IPS-20b (cell line): ENCODE measurements around the gene DCTN5.
A peak's percentile ranks its signal among the peaks of the same experiment; 100 is the strongest.
"Not testable (repeated sequence)": the region's sequence is repeated elsewhere in the genome, so short reads cannot be mapped to it uniquely, and the experiment has no call there.

Source experiments
- H3K27ac ChIP-seq: one replicate; pipeline ENCODE4 v1.5.1; 2013; ENCODE audit warnings: low read length
- H3K27me3 ChIP-seq: 2 replicates; pipeline ENCODE4 v1.6.1; 2013; ENCODE audit warnings: mild to moderate bottlenecking, low read length, inconsistent platforms; ENCODE audit not compliant: insufficient read depth
- H3K36me3 ChIP-seq: 2 replicates; pipeline ENCODE4 v1.6.1; 2013; ENCODE audit warnings: low read depth, mild to moderate bottlenecking, inconsistent platforms, low read length, moderate library complexity; ENCODE audit not compliant: insufficient read depth
- H3K4me1 ChIP-seq: 2 replicates; pipeline ENCODE4 v1.6.1; 2013; ENCODE audit warnings: mild to moderate bottlenecking, control low read depth, inconsistent platforms, low read length, moderate library complexity; ENCODE audit not compliant: insufficient read depth
- H3K4me3 ChIP-seq: 2 replicates; pipeline ENCODE4 v1.5.1; 2013; ENCODE audit warnings: mild to moderate bottlenecking, low read length, inconsistent platforms
- H3K9ac ChIP-seq: 2 replicates; pipeline ENCODE4 v1.6.1; 2013; ENCODE audit warnings: low read depth, mild to moderate bottlenecking, inconsistent platforms, low read length, moderate library complexity
- H3K9me3 ChIP-seq: 2 replicates; pipeline ENCODE4 v1.6.1; 2013; ENCODE audit warnings: mild to moderate bottlenecking, low read depth, low read length, inconsistent platforms; ENCODE audit not compliant: insufficient read depth

The DCTN5 gene

GRCh38 chr16:23624092-23624491 lies 17.2 kb upstream of the DCTN5 start:
- H3K9ac ChIP-seq = no peak overlapping the region
- peaks cover 94% of the 10 kb centered on the region for H3K36me3 ChIP-seq
- H3K4me3 ChIP-seq = no peak overlapping the region
- no peaks in the 10 kb centered on the region for H3K27me3 ChIP-seq
- H3K27ac ChIP-seq = no peak overlapping the region
- H3K4me1 ChIP-seq = no peaks in the 10 kb centered on the region
- H3K9me3 ChIP-seq = no peaks in the 10 kb centered on the region

- Histone ChIP-seq H3K9me3 (no peaks in the 10 kb centered on the region), H3K27me3 (no peaks in the 10 kb centered on the region), H3K27ac (no peak overlapping the region), H3K4me1 (no peaks in the 10 kb centered on the region), H3K4me3 (no peak overlapping the region), H3K9ac (no peak overlapping the region), H3K36me3 (peaks cover 85% of the 10 kb centered on the region)
Measured at GRCh38 chr16:23629516-23629915, 11.8 kb upstream of the DCTN5 start.

GRCh38 chr16:23631874-23632273 lies 9.4 kb upstream of the DCTN5 start:
- H3K4me1 ChIP-seq, H3K27me3 ChIP-seq, H3K9me3 ChIP-seq, H3K9ac ChIP-seq, H3K4me3 ChIP-seq, H3K27ac ChIP-seq: not testable (repeated sequence)
- H3K36me3 ChIP-seq = peaks cover 85% of the 10 kb centered on the region

- Histone ChIP-seq H3K36me3 (peaks cover 80% of the 10 kb centered on the region), H3K4me3 (no peak overlapping the region), H3K4me1 (no peaks in the 10 kb centered on the region), H3K27me3 (no peaks in the 10 kb centered on the region), H3K9ac (no peak overlapping the region), H3K27ac (no peak overlapping the region), H3K9me3 (no peaks in the 10 kb centered on the region)
Measured at GRCh38 chr16:23634461-23635036, 6.7 kb upstream of the DCTN5 start.

- Histone ChIP-seq H3K9ac (no peak overlapping the region), H3K36me3 (peaks cover 69% of the 10 kb centered on the region)
Measured at GRCh38 chr16:23635958-23636357, 5.3 kb upstream of the DCTN5 start.

GRCh38 chr16:23640615-23640930 lies 693 bp upstream of the DCTN5 start:
- peak overlapping the region; percentile 99 for H3K27ac ChIP-seq
- peak overlapping the region; percentile 100 for H3K4me3 ChIP-seq
- H3K27me3 ChIP-seq = no peaks in the 10 kb centered on the region
- no peaks in the 10 kb centered on the region for H3K9me3 ChIP-seq
- H3K9ac ChIP-seq = peak overlapping the region; percentile 100
- peaks cover 54% of the 10 kb centered on the region for H3K36me3 ChIP-seq
- H3K4me1 ChIP-seq = 0 out of 2 replicates have a peak, but pooled peaks cover 3% of the 10 kb centered on the region

More at GRCh38 chr16:23635958-23636357, 5.3 kb upstream of the DCTN5 start:
- H3K9me3 ChIP-seq = no peaks in the 10 kb centered on the region
- no peaks in the 10 kb centered on the region for H3K27me3 ChIP-seq
- no peak overlapping the region for H3K4me3 ChIP-seq
- H3K27ac ChIP-seq = no peak overlapping the region
- no peaks in the 10 kb centered on the region for H3K4me1 ChIP-seq

GRCh38 chr16:23642246-23642774 lies 1.0 kb downstream of the DCTN5 start:
- H3K9me3 ChIP-seq = no peaks in the 10 kb centered on the region
- peak overlapping the region; percentile 100 for H3K4me3 ChIP-seq
- 0 out of 2 replicates have a peak, but pooled peaks cover 3% of the 10 kb centered on the region for H3K4me1 ChIP-seq
- peak overlapping the region; percentile 99 for H3K27ac ChIP-seq
- H3K27me3 ChIP-seq = no peaks in the 10 kb centered on the region
- peaks cover 51% of the 10 kb centered on the region for H3K36me3 ChIP-seq
- peak overlapping the region; percentile 100; the same call in 1 of the 2 replicates for H3K9ac ChIP-seq

GRCh38 chr16:23650674-23651416 lies 9.6 kb downstream of the DCTN5 start:
- peaks cover 55% of the 10 kb centered on the region for H3K36me3 ChIP-seq
- H3K27me3 ChIP-seq = no peaks in the 10 kb centered on the region
- H3K9me3 ChIP-seq = no peaks in the 10 kb centered on the region
- no peak overlapping the region for H3K4me3 ChIP-seq
- no peak overlapping the region for H3K9ac ChIP-seq
- no peaks in the 10 kb centered on the region for H3K4me1 ChIP-seq
- no peak overlapping the region for H3K27ac ChIP-seq

- Histone ChIP-seq H3K4me3 (no peak overlapping the region), H3K27ac (no peak overlapping the region), H3K36me3 (peaks cover 44% of the 10 kb centered on the region), H3K9ac (no peak overlapping the region), H3K9me3 (no peaks in the 10 kb centered on the region), H3K27me3 (no peaks in the 10 kb centered on the region), H3K4me1 (no peaks in the 10 kb centered on the region)
Measured at GRCh38 chr16:23651943-23652468, 10.7 kb downstream of the DCTN5 start.

- H3K9me3 ChIP-seq = no peaks in the 10 kb centered on the region
- no peak overlapping the region for H3K27ac ChIP-seq
- no peak overlapping the region for H3K9ac ChIP-seq
- H3K4me3 ChIP-seq = no peak overlapping the region
- H3K27me3 ChIP-seq = no peaks in the 10 kb centered on the region
- no peaks in the 10 kb centered on the region for H3K4me1 ChIP-seq
- H3K36me3 ChIP-seq = peaks cover 97% of the 10 kb centered on the region
Measured at GRCh38 chr16:23663918-23664317, 22.7 kb downstream of the DCTN5 start.

GRCh38 chr16:23666571-23667354 lies 25.5 kb downstream of the DCTN5 start:
- H3K9me3 ChIP-seq = no peaks in the 10 kb centered on the region
- H3K27ac ChIP-seq = no peak overlapping the region
- peaks cover 94% of the 10 kb centered on the region for H3K36me3 ChIP-seq
- H3K27me3 ChIP-seq = no peaks in the 10 kb centered on the region
- no peaks in the 10 kb centered on the region for H3K4me1 ChIP-seq
- no peak overlapping the region for H3K9ac ChIP-seq
- no peak overlapping the region for H3K4me3 ChIP-seq
